Measurements from ENCODE around the gene HTR7. TPM values are rescaled to one million over a fixed set of nuclear protein-coding genes. Genes with fewer than 3 reads are reported as not detected.

The HTR7 gene
- total and polyA plus RNA-seq, 2 of the 8 experiments (the other 6 are each of a cell fraction or from before 2014, with no cell fraction given) = 22.9 to 24.6 TPM

DNA sequence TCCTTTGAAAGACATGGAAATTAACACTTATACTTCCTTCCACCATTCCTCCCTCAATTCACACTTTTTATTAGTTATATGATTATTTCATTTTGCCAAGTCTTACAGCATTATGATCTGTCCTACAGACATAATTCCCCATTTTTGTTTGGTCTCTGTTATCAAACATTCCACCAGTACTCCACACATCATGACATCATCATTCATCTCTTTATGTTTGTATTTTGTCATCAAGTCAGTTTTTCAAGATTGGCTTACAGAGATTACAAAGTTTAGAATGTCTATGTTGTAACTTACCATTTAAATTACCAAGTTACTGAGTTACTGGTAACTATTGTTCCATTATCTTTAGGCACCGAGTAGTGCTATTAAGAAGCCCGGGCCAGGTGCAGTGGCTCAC lies 150.2 kb downstream of the HTR7 start:
- no peak overlapping the region for H3K4ac ChIP-seq (replicated peaks; ENCODE audit: insufficient read length, low read depth, low read length)
- FAIRE-seq = no peak
- H2AFZ ChIP-seq (ENCODE audit: low read length) = no peak overlapping the region
- H3K9me3 ChIP-seq (ENCODE audit: insufficient read depth in 2 of 2, low read depth in 1 of 2, low read length in 1 of 2) = no peaks in the 10 kb centered on the region
- H2BK12ac ChIP-seq (ENCODE audit: low read depth, low read length) = no peak overlapping the region
- CTCF ChIA-PET (ENCODE audit: partially characterized antibody) = no interaction called here
- H3K23ac ChIP-seq (ENCODE audit: insufficient read length) = no peak overlapping the region
- H3K9ac ChIP-seq (replicated peaks in 1 of 4; ENCODE audit: extremely low read depth in 1 of 4, low read depth in 3 of 4, low read length in 3 of 4) = no peak overlapping the region
- H3K27me3 ChIP-seq (replicated peaks in 1 of 4; ENCODE audit: control insufficient read depth in 3 of 4, extremely low read depth in 1 of 4, insufficient read depth in 3 of 4, low read length in 3 of 4) = no peaks in the 10 kb centered on the region
- H3K23me2 ChIP-seq (ENCODE audit: low read depth, low read length) = no peaks in the 10 kb centered on the region
- no peak overlapping the region for H2AK5ac ChIP-seq (ENCODE audit: low read depth, low read length)
- no peaks in the 10 kb centered on the region for H4K20me1 ChIP-seq (replicated peaks in 1 of 2; ENCODE audit: control insufficient read depth in 1 of 2, insufficient read depth in 2 of 2, low read length in 2 of 2)
- no peak for DNase-seq (ENCODE audit: low read depth in 1 of 2, low spot score in 2 of 2)
- H3K4me1 ChIP-seq (replicated peaks in 1 of 4; ENCODE audit: control insufficient read depth in 3 of 4, insufficient read depth in 4 of 4, low read length in 3 of 4) = no peaks in the 10 kb centered on the region
- no peak overlapping the region for H3K4me3 ChIP-seq (ENCODE audit: extremely low read depth in 1 of 4, insufficient read depth in 2 of 4, low read depth in 3 of 4, low read length in 4 of 4)
- H3K27ac ChIP-seq (ENCODE audit: low read depth, low read length) = no peak overlapping the region
- no peaks in the 10 kb centered on the region for H3K79me1 ChIP-seq (ENCODE audit: low read depth, low read length)
- H3K18ac ChIP-seq (ENCODE audit: extremely low read depth, low read length) = no peak overlapping the region
- H3K4me2 ChIP-seq (ENCODE audit: insufficient read depth in 1 of 2, low read depth in 2 of 2, low read length in 2 of 2) = no peak overlapping the region
- H3K56ac ChIP-seq (replicated peaks; ENCODE audit: insufficient read length, low read depth, low read length) = no peak overlapping the region
- POLR2A ChIA-PET (ENCODE audit: partially characterized antibody) = no interaction called here
- no peak overlapping the region for H2BK20ac ChIP-seq (ENCODE audit: low read length)
- H2BK15ac ChIP-seq (ENCODE audit: low read length) = no peak overlapping the region
- WGBS, 2 experiments (ENCODE audit: extremely low coverage in 1 of 2, insufficient coverage in 1 of 2, insufficient read length in 1 of 2, insufficient replicate concordance in 2 of 2, low coverage in 1 of 2, low lambda C conversion rate in 2 of 2, missing lambda C conversion rate in 1 of 2) = 90% methylated on average over 2 of the region's 2 CpGs; no CpG with 5 or more reads in 1 of the 2 experiments
- no peak overlapping the region for H4K5ac ChIP-seq (ENCODE audit: insufficient read length, low read depth, low read length)
- H3K36me3 ChIP-seq (ENCODE audit: control insufficient read depth in 2 of 4, insufficient read depth in 4 of 4, low read length in 3 of 4) = no peaks in the 10 kb centered on the region
- no peak overlapping the region for H2BK120ac ChIP-seq (replicated peaks; ENCODE audit: low read depth, low read length)
- no peak overlapping the region for H4K91ac ChIP-seq (replicated peaks; ENCODE audit: insufficient read length, low read length)
- no peak overlapping the region for H3K14ac ChIP-seq (ENCODE audit: insufficient read length)
- H4K8ac ChIP-seq (ENCODE audit: extremely low read depth, insufficient read depth, low read length) = no peak overlapping the region
- no peaks in the 10 kb centered on the region for H3K79me2 ChIP-seq (ENCODE audit: control insufficient read depth in 1 of 2, insufficient read depth in 2 of 2, low read length in 2 of 2)
- H2BK5ac ChIP-seq (ENCODE audit: low read depth, low read length) = no peak overlapping the region
- TF ChIP-seq SIN3A (conservative IDR thresholded peaks at IDR 0.05 in 1 of 2, IDR thresholded peaks at IDR 0.05 in 1 of 2; ENCODE audit: low read depth in 1 of 2, low read length in 2 of 2) = no peak
- no peak for TF ChIP-seq EP300 (IDR thresholded peaks at IDR 0.05; ENCODE audit: borderline replicate concordance in 1 of 2, low read depth in 2 of 2, low read length in 2 of 2)
- no peak for TF ChIP-seq SUZ12 (IDR thresholded peaks at IDR 0.05; ENCODE audit: low read length)
- TF ChIP-seq RAD21 (IDR thresholded peaks at IDR 0.05 in 1 of 2, conservative IDR thresholded peaks at IDR 0.05 in 1 of 2; ENCODE audit: low read depth in 2 of 2, low read length in 2 of 2) = no peak
- TF ChIP-seq YY1 (IDR thresholded peaks at IDR 0.05; ENCODE audit: low read depth, low read length) = no peak
- TF ChIP-seq JUND (IDR thresholded peaks at IDR 0.05; ENCODE audit: low read length) = no peak
- no peak for TF ChIP-seq BACH1 (IDR thresholded peaks at IDR 0.05; ENCODE audit: low read length)
- no peak for TF ChIP-seq CHD2 (IDR thresholded peaks at IDR 0.05; ENCODE audit: low read length)
- no peak for TF ChIP-seq GABPA (IDR thresholded peaks at IDR 0.05; ENCODE audit: borderline replicate concordance, insufficient read depth, low read length)
- TF ChIP-seq BRCA1 (IDR thresholded peaks at IDR 0.05; ENCODE audit: low read depth, low read length) = no peak
- no peak for TF ChIP-seq TBP (IDR thresholded peaks at IDR 0.05; ENCODE audit: low read depth, low read length)
- no peak for TF ChIP-seq POLR2A (IDR thresholded peaks at IDR 0.05; ENCODE audit: control extremely low read depth in 1 of 2, low read depth in 2 of 2, low read length in 2 of 2)
- TF ChIP-seq POLR2AphosphoS5 (IDR thresholded peaks at IDR 0.05; ENCODE audit: low read depth, low read length) = no peak
- no peak for TF ChIP-seq EZH2 (IDR thresholded peaks at IDR 0.05; ENCODE audit: low read depth, low read length, severe bottlenecking)
- no peak for TF ChIP-seq RXRA (IDR thresholded peaks at IDR 0.05; ENCODE audit: insufficient read depth, low read depth, low read length)
- TF ChIP-seq CEBPB (IDR thresholded peaks at IDR 0.05; ENCODE audit: low read depth, low read length) = no peak
